Globus pallidus (tissue), 1 donor: ENCODE results near the gene ZNF212.

ENCODE experiments used
- DNase-seq: peaks from one replicate; pipeline ENCODE4 v3.0.0-alpha.2; 2015; ENCODE audit warnings: low spot score

The ZNF212 gene

GRCh38 chr7:149239345-149240143, at the start of gene ZNF212:
ZNF212 (plus strand) TSS chr7:149239651; CDS start chr7:149239779, 128 bp downstream.
- DNase-seq, result peak; percentile 91

GRCh38 chr7:149191851-149192250, 47.6 kb upstream of the ZNF212 start:
- no peak for DNase-seq

- no peak for DNase-seq
Measured at GRCh38 chr7:149194799-149195179, 44.7 kb upstream of the ZNF212 start.

GRCh38 chr7:149195180-149196150, 44.0 kb upstream of the ZNF212 start, which contains the start of gene ZNF282:
ZNF282 (plus strand) TSS chr7:149195546; CDS start chr7:149195590, 44 bp downstream.
- DNase-seq, result peak; percentile 91

- DNase-seq, result no peak
Measured at GRCh38 chr7:149196151-149196704, 43.2 kb upstream of the ZNF212 start.

- DNase-seq, result no peak
Measured at GRCh38 chr7:149196705-149197171, 42.7 kb upstream of the ZNF212 start.

GRCh38 chr7:149197675-149198074, 41.8 kb upstream of the ZNF212 start:
- no peak for DNase-seq

GRCh38 chr7:149198161-149198816, 41.2 kb upstream of the ZNF212 start:
- DNase-seq, result no peak

- DNase-seq, result no peak
Measured at GRCh38 chr7:149199234-149199995, 40.0 kb upstream of the ZNF212 start.

GRCh38 chr7:149202831-149203231, 36.6 kb upstream of the ZNF212 start:
- no peak for DNase-seq

- DNase-seq, result no peak
Measured at GRCh38 chr7:149205690-149206381, 33.6 kb upstream of the ZNF212 start.

- DNase-seq, result no peak
Measured at GRCh38 chr7:149207324-149208035, 32.0 kb upstream of the ZNF212 start.

GRCh38 chr7:149209518-149210269, 29.8 kb upstream of the ZNF212 start:
- no peak for DNase-seq

- no peak for DNase-seq
Measured at GRCh38 chr7:149210551-149210950, 28.9 kb upstream of the ZNF212 start.

- DNase-seq, result peak; percentile 10
Measured at GRCh38 chr7:149214020-149214720, 25.3 kb upstream of the ZNF212 start.

GRCh38 chr7:149216402-149216801, 23.0 kb upstream of the ZNF212 start:
- DNase-seq, result no peak

- DNase-seq, result no peak
Measured at GRCh38 chr7:149217570-149217969, 21.9 kb upstream of the ZNF212 start.
